Fibroblast of villous mesenchyme (primary cell): ENCODE results near the gene RASSF5. TPM values are rescaled to one million over a fixed set of nuclear protein-coding genes. Genes with fewer than 3 reads are reported as not detected.

Experiments
- DNase-seq: peaks from one replicate; pipeline ENCODE4 v3.0.0-alpha.2; 2010; ENCODE audit warnings: low read depth
- H3K4me3 ChIP-seq: 2 replicates; pipeline ENCODE4 v1.5.1; 2011; ENCODE audit warnings: low read depth, mild to moderate bottlenecking, low read length
- total RNA-seq: library from RNA; depleted of rRNA; stranded (reverse); fragments of >200 nt; gene quantifications from 2 replicates; pipeline ENCODE4 v1.2.3, GENCODE V29; 2012
- TF ChIP-seq, protein P1 (sequence below): IDR thresholded peaks from 2 replicates; pipeline ENCODE4 v1.5.1; 2012; ENCODE audit warnings: low read depth, mild to moderate bottlenecking, low read length; ENCODE audit not compliant: insufficient read depth

RASSF5 gene
- total RNA-seq, 1 donor = 0.86 TPM

DNA sequence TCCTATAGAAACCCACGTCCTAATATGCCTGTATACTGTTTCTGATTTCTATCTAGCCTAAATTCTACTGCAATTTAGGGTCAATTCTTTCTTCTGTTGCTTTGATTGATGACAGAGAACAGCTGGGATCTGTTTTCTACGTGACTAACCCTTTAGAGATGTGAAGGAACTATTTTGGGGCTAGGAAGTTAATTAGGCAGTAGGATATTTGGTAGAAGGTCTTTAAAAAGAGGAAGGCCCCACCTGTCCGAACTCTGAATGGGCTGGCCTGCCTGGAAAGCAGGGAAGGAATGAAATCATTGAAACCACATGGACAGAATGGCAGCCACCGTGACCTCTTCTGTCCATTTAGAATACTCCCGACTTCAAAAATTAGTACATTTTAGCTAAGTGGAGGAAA lies 83.9 kb downstream of the RASSF5 start:
- TF ChIP-seq, protein P1, sequence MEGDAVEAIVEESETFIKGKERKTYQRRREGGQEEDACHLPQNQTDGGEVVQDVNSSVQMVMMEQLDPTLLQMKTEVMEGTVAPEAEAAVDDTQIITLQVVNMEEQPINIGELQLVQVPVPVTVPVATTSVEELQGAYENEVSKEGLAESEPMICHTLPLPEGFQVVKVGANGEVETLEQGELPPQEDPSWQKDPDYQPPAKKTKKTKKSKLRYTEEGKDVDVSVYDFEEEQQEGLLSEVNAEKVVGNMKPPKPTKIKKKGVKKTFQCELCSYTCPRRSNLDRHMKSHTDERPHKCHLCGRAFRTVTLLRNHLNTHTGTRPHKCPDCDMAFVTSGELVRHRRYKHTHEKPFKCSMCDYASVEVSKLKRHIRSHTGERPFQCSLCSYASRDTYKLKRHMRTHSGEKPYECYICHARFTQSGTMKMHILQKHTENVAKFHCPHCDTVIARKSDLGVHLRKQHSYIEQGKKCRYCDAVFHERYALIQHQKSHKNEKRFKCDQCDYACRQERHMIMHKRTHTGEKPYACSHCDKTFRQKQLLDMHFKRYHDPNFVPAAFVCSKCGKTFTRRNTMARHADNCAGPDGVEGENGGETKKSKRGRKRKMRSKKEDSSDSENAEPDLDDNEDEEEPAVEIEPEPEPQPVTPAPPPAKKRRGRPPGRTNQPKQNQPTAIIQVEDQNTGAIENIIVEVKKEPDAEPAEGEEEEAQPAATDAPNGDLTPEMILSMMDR = no peak
- DNase-seq = peak; percentile 28
- no peak overlapping the region for H3K4me3 ChIP-seq

DNA sequence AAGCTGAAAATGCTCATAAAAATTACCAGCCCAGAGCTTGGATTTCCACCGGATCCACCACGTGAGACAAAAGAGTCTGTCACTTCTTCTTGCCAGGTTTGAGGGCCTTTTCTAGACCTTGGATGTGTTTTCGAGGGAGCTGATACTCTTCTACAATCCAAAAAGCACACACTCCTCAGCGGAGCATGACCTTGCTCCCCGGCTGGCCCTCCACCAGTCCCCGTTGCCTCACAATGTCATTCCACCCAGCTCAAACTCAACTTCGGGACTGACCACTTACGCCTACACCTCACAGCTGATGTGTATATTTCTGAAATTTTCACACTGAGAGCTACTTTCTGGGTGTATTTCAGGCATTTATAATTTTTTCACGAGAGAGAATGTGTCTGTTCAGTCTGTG lies 84.4 kb downstream of the RASSF5 start:
- TF ChIP-seq, protein P1 = no peak
- DNase-seq = no peak
- H3K4me3 ChIP-seq = no peak overlapping the region

DNA sequence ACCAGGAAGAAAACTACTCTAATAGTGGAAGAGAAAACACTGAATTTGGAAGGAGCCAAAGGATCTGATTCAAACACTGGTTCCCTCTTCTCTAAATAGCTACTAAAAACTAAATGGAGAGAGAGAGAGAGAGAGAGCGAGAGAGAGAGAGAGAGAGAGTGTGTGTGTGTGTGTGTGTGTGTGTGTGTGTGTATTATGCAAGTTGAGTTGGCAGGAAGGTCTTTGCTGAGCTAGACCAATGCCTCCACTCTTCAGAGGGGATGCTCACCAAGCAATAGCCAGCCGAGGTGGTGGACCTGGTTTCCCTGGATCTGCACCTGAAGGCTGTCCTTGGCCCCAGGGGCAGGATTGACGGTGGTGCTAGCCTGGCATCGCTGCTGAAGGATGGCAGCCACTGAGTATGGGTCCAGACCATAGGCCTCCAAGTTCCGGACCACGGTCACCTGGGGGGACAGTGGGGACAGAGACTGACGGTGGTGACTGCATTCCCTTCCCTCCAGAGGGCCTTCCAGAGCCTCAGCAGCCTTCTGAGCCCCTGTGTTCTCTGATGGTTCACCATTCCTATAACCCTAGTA lies 86.1 kb downstream of the RASSF5 start:
- H3K4me3 ChIP-seq = no peak overlapping the region
- DNase-seq = no peak
- TF ChIP-seq, protein P1 = no peak

DNA sequence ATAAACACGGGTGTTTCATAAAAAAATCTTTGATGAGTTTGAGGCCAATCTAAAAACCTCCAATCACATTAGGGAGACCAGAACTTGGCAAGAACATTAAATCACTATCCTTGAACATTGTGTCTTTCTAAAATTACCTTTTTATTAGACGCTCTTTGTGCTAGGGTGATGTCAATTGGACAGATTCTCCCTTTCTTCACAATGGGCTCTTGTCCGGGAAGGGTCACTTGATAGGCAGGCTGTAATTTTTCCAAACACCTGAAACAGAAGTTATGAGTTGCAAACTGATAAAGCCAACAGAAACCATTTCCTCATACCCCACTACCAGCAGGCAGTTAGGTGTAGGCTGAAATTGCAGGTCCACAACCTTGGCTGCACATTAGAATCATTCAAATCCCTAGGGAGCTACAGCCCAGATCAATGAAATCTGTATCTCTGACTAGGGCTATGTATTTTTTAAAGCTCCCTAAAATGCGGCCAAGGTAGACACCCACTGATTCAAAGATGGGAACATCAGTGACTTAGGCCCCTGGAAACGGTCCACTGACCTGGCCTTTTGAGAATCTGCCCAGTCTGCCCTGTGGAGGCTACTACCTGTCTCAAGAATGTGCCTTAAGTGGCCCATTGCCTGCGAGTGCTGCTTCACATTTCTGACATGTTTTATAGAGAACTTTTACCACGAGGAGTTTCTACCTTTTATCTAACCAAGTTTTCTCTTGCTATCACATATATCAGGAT lies 88.4 kb downstream of the RASSF5 start:
- DNase-seq = no peak
- TF ChIP-seq, protein P1 = no peak

DNA sequence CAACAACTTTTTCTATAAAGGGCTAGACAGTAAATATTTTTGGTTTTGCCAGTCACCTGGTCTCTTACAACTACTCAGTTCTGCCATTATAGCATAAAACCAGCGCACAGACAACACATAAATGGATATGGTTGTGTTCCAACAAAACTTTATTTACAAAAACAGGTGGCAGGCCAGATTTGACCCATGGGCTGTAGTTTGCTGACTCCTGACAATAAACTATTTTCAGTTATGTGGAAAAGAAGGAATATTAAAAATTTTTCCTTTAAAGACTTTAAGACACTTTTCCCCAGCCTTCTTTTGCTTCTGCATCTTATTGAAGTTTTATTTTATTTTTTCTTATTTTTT lies 89.0 kb downstream of the RASSF5 start:
- DNase-seq = no peak
- TF ChIP-seq, protein P1 = no peak
- no peak overlapping the region for H3K4me3 ChIP-seq

More for the DNA sequence above, 88.4 kb downstream of the RASSF5 start:
- H3K4me3 ChIP-seq = no peak overlapping the region

DNA sequence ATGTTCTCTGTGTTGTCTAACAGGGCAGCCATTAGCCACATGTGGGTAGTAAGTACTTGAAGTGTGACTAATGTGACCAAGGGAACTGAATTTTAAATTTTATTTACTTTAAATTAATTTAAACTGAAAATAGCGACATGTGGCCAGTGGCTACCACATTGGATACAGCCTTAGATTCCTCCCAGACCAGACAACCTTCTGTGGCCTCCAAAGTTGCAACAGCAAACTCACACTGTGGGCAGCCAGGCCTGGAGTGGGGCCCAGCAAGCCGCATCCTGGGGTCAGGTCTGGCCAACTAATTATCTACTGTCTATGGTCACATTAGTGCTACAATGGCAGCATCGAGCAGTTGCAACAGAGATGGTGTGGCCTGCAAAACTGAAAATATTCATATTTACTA lies 93.2 kb downstream of the RASSF5 start:
- H3K4me3 ChIP-seq = no peak overlapping the region
- DNase-seq = no peak
- TF ChIP-seq, protein P1 = no peak

DNA sequence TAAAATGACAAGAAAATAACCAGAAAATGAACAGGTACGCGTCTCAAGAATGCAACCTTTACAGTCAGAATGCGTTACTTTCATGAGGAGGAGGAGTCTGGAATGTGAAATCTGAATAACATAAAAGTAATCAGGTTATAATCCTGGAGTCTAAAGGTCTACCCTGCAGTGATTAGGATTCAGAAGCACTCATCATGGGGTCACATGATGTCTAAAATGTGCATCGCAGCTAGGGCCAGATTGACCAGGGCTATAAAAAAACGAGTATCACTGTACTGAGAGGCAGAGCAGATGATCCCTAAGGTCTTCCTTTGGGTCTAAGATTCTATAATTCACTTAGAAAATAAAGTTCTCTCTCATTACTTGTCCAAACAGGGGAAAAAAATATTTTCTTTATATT lies 97.5 kb downstream of the RASSF5 start:
- H3K4me3 ChIP-seq = no peak overlapping the region
- no peak for DNase-seq
- TF ChIP-seq, protein P1 = no peak
